GM23338 (cell line): ENCODE measurements around the gene TBC1D10B. TPM values are rescaled to one million over a fixed set of nuclear protein-coding genes. Genes with fewer than 3 reads are reported as not detected.
"Not testable (repeated sequence)": the region's sequence is repeated elsewhere in the genome, so short reads cannot be mapped to it uniquely, and the experiment has no call there.

ENCODE experiments used
- ATAC-seq: fragments of 200-7000 bp; cut with Tn5 transposase; 3 replicates; pipeline ENCODE4 v1.9.1; 2020
- DNase-seq: peaks from one replicate; pipeline ENCODE4 v3.0.0-alpha.2; 2015; ENCODE audit warnings: low spot score
- H2AFZ ChIP-seq: fragments of 200-600 bp; sonication (generic); 2 replicates; pipeline ENCODE4 v1.8.0; 2016; ENCODE audit warnings: antibody characterized with exemption, mild to moderate bottlenecking, moderate library complexity
- H3F3A ChIP-seq: fragments of 200-600 bp; sonication (generic); replicated peaks from 2 replicates; pipeline ENCODE4 v1.8.0; 2017; ENCODE audit warnings: antibody characterized with exemption, mixed run types, low read depth
- H3K27ac ChIP-seq: fragments of 200-600 bp; sonication (generic); 2 replicates; pipeline ENCODE4 v1.6.1; 2016; ENCODE audit warnings: low read depth
- H3K27me3 ChIP-seq: fragments of 200-600 bp; sonication (generic); 2 replicates; pipeline ENCODE4 v1.8.0; 2016; ENCODE audit warnings: mild to moderate bottlenecking, mixed run types, moderate library complexity; ENCODE audit not compliant: insufficient read depth
- H3K36me3 ChIP-seq: fragments of 200-600 bp; sonication (generic); 2 replicates; pipeline ENCODE4 v1.8.0; 2016; ENCODE audit warnings: mild to moderate bottlenecking; ENCODE audit not compliant: insufficient read depth
- H3K4me1 ChIP-seq: fragments of 200-600 bp; sonication (generic); 2 replicates; pipeline ENCODE4 v1.8.0; 2016; ENCODE audit warnings: mild to moderate bottlenecking, moderate library complexity; ENCODE audit not compliant: insufficient read depth
- H3K4me2 ChIP-seq: fragments of 200-600 bp; sonication (generic); 2 replicates; pipeline ENCODE4 v1.7.1; 2017; ENCODE audit warnings: mixed run types
- H3K4me3 ChIP-seq: fragments of 200-600 bp; sonication (generic); 2 replicates; pipeline ENCODE4 v1.6.1; 2016; ENCODE audit warnings: mixed run types
- H3K79me2 ChIP-seq: fragments of 200-600 bp; sonication (generic); replicated peaks from 2 replicates; pipeline ENCODE4 v1.8.0; 2017; ENCODE audit warnings: mild to moderate bottlenecking; ENCODE audit not compliant: insufficient read depth
- H3K9me2 ChIP-seq: fragments of 200-600 bp; sonication (generic); 2 replicates; pipeline ENCODE4 v1.8.0; 2017; ENCODE audit not compliant: insufficient read depth
- H4K20me1 ChIP-seq: fragments of 200-600 bp; sonication (generic); replicated peaks from 2 replicates; pipeline ENCODE4 v1.8.0; 2017; ENCODE audit warnings: mild to moderate bottlenecking; ENCODE audit not compliant: insufficient read depth
- H3K27ac Mint-ChIP-seq: 2 replicates; pipeline ENCODE4 v1.8.0; 2020; ENCODE audit warnings: inconsistent platforms, mild to moderate bottlenecking, moderate library complexity, mixed read lengths
- H3K27me3 Mint-ChIP-seq: 3 replicates; pipeline ENCODE4 v1.8.0; 2022; ENCODE audit warnings: low read depth, mild to moderate bottlenecking, moderate library complexity, mixed read lengths, inconsistent platforms; ENCODE audit not compliant: insufficient read depth, poor library complexity
- H3K36me3 Mint-ChIP-seq: 3 replicates; pipeline ENCODE4 v1.8.0; 2021; ENCODE audit warnings: low read depth, mild to moderate bottlenecking, inconsistent platforms, moderate library complexity, mixed read lengths
- H3K4me1 Mint-ChIP-seq: 3 replicates; pipeline ENCODE4 v1.8.0; 2020; ENCODE audit warnings: mild to moderate bottlenecking, inconsistent platforms, mixed read lengths
- H3K4me3 Mint-ChIP-seq: 3 replicates; pipeline ENCODE4 v1.8.0; 2021; ENCODE audit warnings: moderate library complexity, mild to moderate bottlenecking, inconsistent platforms, mixed read lengths
- H3K9me3 Mint-ChIP-seq: 3 replicates; pipeline ENCODE4 v1.8.0; 2020; ENCODE audit warnings: moderate library complexity, mild to moderate bottlenecking, inconsistent platforms, mixed read lengths
- EZH2 ChIP-seq: fragments of 200-600 bp; sonication (generic); IDR thresholded peaks from one replicate; pipeline ENCODE4 v1.8.0; 2017; ENCODE audit warnings: antibody characterized with exemption, mild to moderate bottlenecking, low read depth; ENCODE audit not compliant: unreplicated experiment
- EZH2phosphoT487 ChIP-seq: fragments of 200-600 bp; sonication (generic); IDR thresholded peaks from one replicate; pipeline ENCODE4 v1.8.1; 2018; ENCODE audit warnings: antibody characterized with exemption; ENCODE audit not compliant: unreplicated experiment
- JUNB ChIP-seq: IDR thresholded peaks from one replicate; pipeline ENCODE4 v1.6.1; 2016; ENCODE audit warnings: antibody characterized with exemption; ENCODE audit not compliant: unreplicated experiment
- NANOG ChIP-seq: IDR thresholded peaks from 2 replicates; pipeline ENCODE4 v1.6.1; 2016; ENCODE audit warnings: antibody characterized with exemption, borderline replicate concordance
- POLR2AphosphoS5 ChIP-seq: IDR thresholded peaks from 2 replicates; pipeline ENCODE4 v1.6.1; 2016; ENCODE audit warnings: antibody characterized with exemption, low read depth
- REST ChIP-seq: IDR thresholded peaks from one replicate; pipeline ENCODE4 v1.6.1; 2018; ENCODE audit warnings: antibody characterized with exemption; ENCODE audit not compliant: unreplicated experiment
- STAT1 ChIP-seq: IDR thresholded peaks from one replicate; pipeline ENCODE4 v1.6.1; 2016; ENCODE audit warnings: antibody characterized with exemption; ENCODE audit not compliant: unreplicated experiment
- ZNF462 ChIP-seq: fragments of 250-450 bp; sonication (Bioruptor Pico); IDR thresholded peaks from 2 replicates; pipeline ENCODE4 v1.5.0; 2020; ENCODE audit warnings: mild to moderate bottlenecking, moderate library complexity
- polyA plus RNA-seq: library from polyadenylated mRNA; unstranded; fragments of >200 nt; fragmentation: Nextera tagmentation; extraction: Ambion mirVana; gene quantifications from 2 replicates; pipeline ENCODE4 v1.2.1, GENCODE V29; 2016
- total RNA-seq: library from RNA; depleted of rRNA; stranded (reverse); fragments of >200 nt; shearing (Covaris generic); gene quantifications from 2 replicates; pipeline ENCODE4 v1.2.3, GENCODE V29; 2014
- TF ChIP-seq, protein P1 (sequence below): IDR thresholded peaks from 2 replicates; pipeline ENCODE4 v1.6.1; 2016; ENCODE audit warnings: antibody characterized with exemption

Gene TBC1D10B
- total and polyA plus RNA-seq, 2 experiments from 2014 or later = 13.3 to 30.8 TPM

DNA sequence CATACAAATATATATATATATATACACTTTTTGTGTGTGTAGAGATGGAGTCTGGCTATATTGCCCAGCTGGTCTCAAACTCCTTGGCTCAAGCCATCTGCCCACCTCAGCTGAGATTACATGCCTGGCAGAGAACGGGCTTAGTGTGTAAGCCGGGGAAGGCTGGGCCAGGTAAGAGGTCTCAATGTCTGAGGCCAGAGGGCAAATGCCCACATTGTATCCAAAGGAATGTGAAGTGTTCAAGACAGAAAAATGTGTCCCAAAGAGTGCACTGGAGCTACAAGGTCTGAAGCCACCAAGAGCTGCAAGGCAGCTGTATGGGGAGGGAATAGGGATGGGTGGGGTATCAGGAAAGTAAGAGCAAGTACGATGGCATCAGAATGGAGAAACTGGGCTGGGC, 24.0 kb downstream of the TBC1D10B start:
- Mint-ChIP-seq H3K36me3 (peaks cover 20% of the 10 kb centered on the region), H3K27me3 (peaks cover 6% of the 10 kb centered on the region), H3K4me3 (no peak overlapping the region), H3K9me3 (no peaks in the 10 kb centered on the region; the same call in 2 of the 3 replicates), H3K4me1 (no peaks in the 10 kb centered on the region), H3K27ac (no peak overlapping the region)
- Histone ChIP-seq H3F3A (0 out of 2 replicates have a peak, but pooled peaks cover 5% of the 10 kb centered on the region), H3K9me2 (no peaks in the 10 kb centered on the region), H3K79me2 (no peaks in the 10 kb centered on the region), H2AFZ (no peak overlapping the region), H3K36me3 (peaks cover 2% of the 10 kb centered on the region; the same call in 1 of the 2 replicates), H3K4me1 (no peaks in the 10 kb centered on the region), H4K20me1 (no peaks in the 10 kb centered on the region), H3K27ac (no peak overlapping the region), H3K4me3 (no peak overlapping the region), H3K4me2 (no peak overlapping the region), H3K27me3 (no peaks in the 10 kb centered on the region)
- ATAC-seq (no peak), DNase-seq (no peak)
- no peak for TF ChIP-seq EZH2phosphoT487
- TF ChIP-seq, protein P1, sequence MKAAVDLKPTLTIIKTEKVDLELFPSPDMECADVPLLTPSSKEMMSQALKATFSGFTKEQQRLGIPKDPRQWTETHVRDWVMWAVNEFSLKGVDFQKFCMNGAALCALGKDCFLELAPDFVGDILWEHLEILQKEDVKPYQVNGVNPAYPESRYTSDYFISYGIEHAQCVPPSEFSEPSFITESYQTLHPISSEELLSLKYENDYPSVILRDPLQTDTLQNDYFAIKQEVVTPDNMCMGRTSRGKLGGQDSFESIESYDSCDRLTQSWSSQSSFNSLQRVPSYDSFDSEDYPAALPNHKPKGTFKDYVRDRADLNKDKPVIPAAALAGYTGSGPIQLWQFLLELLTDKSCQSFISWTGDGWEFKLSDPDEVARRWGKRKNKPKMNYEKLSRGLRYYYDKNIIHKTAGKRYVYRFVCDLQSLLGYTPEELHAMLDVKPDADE = no peak
- TF ChIP-seq EZH2 = no peak
- no peak for TF ChIP-seq POLR2AphosphoS5
- no peak for TF ChIP-seq STAT1
- TF ChIP-seq ZNF462 (CRISPR knock-in tag) = no peak
- no peak for TF ChIP-seq NANOG
- no peak for TF ChIP-seq JUNB
- no peak for TF ChIP-seq REST

DNA sequence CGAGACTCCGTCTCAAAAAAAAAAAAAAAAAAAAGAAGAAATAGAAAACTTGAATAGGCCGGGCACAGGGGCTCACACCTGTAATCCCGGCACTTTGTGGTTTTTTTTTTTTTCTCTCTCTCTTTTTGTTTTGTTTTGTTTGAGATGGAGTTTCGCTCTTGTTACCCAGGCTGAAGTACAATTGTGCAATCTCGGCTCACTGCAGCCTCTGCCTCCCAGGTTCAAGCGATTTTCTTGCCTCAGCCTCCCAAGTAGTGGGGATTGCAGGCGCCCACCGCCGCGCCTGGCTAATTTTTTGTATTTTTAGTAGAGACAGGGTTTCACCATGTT, 26.8 kb downstream of the TBC1D10B start:
- not testable (repeated sequence) for H3K9me3 Mint-ChIP-seq, H3F3A ChIP-seq, H3K79me2 ChIP-seq, H3K27ac Mint-ChIP-seq, H3K4me3 Mint-ChIP-seq, H3K4me1 ChIP-seq, H3K4me3 ChIP-seq, DNase-seq, H3K27ac ChIP-seq, H3K27me3 ChIP-seq, ATAC-seq, H4K20me1 ChIP-seq, H3K4me2 ChIP-seq, H3K36me3 Mint-ChIP-seq, H3K36me3 ChIP-seq, H3K27me3 Mint-ChIP-seq, H3K4me1 Mint-ChIP-seq, H3K9me2 ChIP-seq, H2AFZ ChIP-seq
